GM23338 (cell line): ENCODE results near the gene OR14A16.

Experiments used
- CREB1 ChIP-seq: fragments of 250-450 bp; sonication (Bioruptor Pico); IDR thresholded peaks from 2 replicates; pipeline ENCODE4 v1.5.0; 2020; ENCODE audit warnings: low read depth, mild to moderate bottlenecking, moderate library complexity
- EZH2 ChIP-seq: fragments of 200-600 bp; sonication (generic); IDR thresholded peaks from one replicate; pipeline ENCODE4 v1.8.0; 2017; ENCODE audit warnings: antibody characterized with exemption, mild to moderate bottlenecking, low read depth; ENCODE audit not compliant: unreplicated experiment
- EZH2phosphoT487 ChIP-seq: fragments of 200-600 bp; sonication (generic); IDR thresholded peaks from one replicate; pipeline ENCODE4 v1.8.1; 2018; ENCODE audit warnings: antibody characterized with exemption; ENCODE audit not compliant: unreplicated experiment
- JUNB ChIP-seq: IDR thresholded peaks from one replicate; pipeline ENCODE4 v1.6.1; 2016; ENCODE audit warnings: antibody characterized with exemption; ENCODE audit not compliant: unreplicated experiment
- NANOG ChIP-seq: IDR thresholded peaks from 2 replicates; pipeline ENCODE4 v1.6.1; 2016; ENCODE audit warnings: antibody characterized with exemption, borderline replicate concordance
- POLR2AphosphoS5 ChIP-seq: IDR thresholded peaks from 2 replicates; pipeline ENCODE4 v1.6.1; 2016; ENCODE audit warnings: antibody characterized with exemption, low read depth
- STAT1 ChIP-seq: IDR thresholded peaks from one replicate; pipeline ENCODE4 v1.6.1; 2016; ENCODE audit warnings: antibody characterized with exemption; ENCODE audit not compliant: unreplicated experiment
- ZNF114 ChIP-seq: fragments of 250-450 bp; sonication (Bioruptor Pico); IDR thresholded peaks from 2 replicates; pipeline ENCODE4 v1.5.0; 2020; ENCODE audit warnings: mild to moderate bottlenecking, moderate library complexity
- ZNF331 ChIP-seq: fragments of 250-450 bp; sonication (Bioruptor Pico); IDR thresholded peaks from 2 replicates; pipeline ENCODE4 v1.5.0; 2020; ENCODE audit warnings: low read depth, mild to moderate bottlenecking, moderate library complexity
- TF ChIP-seq, protein P1 (sequence below), 2 experiments: fragments of 200-600 bp in 1 of 2; sonication (generic) in 1 of 2; conservative IDR thresholded peaks; 2 replicates each; pipeline versions ENCODE4 v1.5.1 to v1.6.1; 2016 to 2017; ENCODE audit warnings: antibody characterized with exemption in 2 of 2, low read depth in 2 of 2, mild to moderate bottlenecking in 2 of 2, moderate library complexity in 1 of 2
- TF ChIP-seq, protein P2 (sequence below): IDR thresholded peaks from one replicate; pipeline ENCODE4 v1.6.1; 2018; ENCODE audit warnings: antibody characterized with exemption; ENCODE audit not compliant: unreplicated experiment
- TF ChIP-seq, protein P3 (sequence below): IDR thresholded peaks from 2 replicates; pipeline ENCODE4 v1.6.1; 2016; ENCODE audit warnings: antibody characterized with exemption

GRCh38 chr1:247845011-247845692, 21.2 kb upstream of the OR14A16 start:
- TF ChIP-seq, protein P1, sequence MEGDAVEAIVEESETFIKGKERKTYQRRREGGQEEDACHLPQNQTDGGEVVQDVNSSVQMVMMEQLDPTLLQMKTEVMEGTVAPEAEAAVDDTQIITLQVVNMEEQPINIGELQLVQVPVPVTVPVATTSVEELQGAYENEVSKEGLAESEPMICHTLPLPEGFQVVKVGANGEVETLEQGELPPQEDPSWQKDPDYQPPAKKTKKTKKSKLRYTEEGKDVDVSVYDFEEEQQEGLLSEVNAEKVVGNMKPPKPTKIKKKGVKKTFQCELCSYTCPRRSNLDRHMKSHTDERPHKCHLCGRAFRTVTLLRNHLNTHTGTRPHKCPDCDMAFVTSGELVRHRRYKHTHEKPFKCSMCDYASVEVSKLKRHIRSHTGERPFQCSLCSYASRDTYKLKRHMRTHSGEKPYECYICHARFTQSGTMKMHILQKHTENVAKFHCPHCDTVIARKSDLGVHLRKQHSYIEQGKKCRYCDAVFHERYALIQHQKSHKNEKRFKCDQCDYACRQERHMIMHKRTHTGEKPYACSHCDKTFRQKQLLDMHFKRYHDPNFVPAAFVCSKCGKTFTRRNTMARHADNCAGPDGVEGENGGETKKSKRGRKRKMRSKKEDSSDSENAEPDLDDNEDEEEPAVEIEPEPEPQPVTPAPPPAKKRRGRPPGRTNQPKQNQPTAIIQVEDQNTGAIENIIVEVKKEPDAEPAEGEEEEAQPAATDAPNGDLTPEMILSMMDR (conservative IDR thresholded peaks at IDR 0.05; ENCODE audit: low read depth in 2 of 2) = no peak
- no peak for TF ChIP-seq JUNB
- no peak for TF ChIP-seq EZH2
- TF ChIP-seq, protein P2, sequence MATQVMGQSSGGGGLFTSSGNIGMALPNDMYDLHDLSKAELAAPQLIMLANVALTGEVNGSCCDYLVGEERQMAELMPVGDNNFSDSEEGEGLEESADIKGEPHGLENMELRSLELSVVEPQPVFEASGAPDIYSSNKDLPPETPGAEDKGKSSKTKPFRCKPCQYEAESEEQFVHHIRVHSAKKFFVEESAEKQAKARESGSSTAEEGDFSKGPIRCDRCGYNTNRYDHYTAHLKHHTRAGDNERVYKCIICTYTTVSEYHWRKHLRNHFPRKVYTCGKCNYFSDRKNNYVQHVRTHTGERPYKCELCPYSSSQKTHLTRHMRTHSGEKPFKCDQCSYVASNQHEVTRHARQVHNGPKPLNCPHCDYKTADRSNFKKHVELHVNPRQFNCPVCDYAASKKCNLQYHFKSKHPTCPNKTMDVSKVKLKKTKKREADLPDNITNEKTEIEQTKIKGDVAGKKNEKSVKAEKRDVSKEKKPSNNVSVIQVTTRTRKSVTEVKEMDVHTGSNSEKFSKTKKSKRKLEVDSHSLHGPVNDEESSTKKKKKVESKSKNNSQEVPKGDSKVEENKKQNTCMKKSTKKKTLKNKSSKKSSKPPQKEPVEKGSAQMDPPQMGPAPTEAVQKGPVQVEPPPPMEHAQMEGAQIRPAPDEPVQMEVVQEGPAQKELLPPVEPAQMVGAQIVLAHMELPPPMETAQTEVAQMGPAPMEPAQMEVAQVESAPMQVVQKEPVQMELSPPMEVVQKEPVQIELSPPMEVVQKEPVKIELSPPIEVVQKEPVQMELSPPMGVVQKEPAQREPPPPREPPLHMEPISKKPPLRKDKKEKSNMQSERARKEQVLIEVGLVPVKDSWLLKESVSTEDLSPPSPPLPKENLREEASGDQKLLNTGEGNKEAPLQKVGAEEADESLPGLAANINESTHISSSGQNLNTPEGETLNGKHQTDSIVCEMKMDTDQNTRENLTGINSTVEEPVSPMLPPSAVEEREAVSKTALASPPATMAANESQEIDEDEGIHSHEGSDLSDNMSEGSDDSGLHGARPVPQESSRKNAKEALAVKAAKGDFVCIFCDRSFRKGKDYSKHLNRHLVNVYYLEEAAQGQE = no peak
- TF ChIP-seq, protein P3, sequence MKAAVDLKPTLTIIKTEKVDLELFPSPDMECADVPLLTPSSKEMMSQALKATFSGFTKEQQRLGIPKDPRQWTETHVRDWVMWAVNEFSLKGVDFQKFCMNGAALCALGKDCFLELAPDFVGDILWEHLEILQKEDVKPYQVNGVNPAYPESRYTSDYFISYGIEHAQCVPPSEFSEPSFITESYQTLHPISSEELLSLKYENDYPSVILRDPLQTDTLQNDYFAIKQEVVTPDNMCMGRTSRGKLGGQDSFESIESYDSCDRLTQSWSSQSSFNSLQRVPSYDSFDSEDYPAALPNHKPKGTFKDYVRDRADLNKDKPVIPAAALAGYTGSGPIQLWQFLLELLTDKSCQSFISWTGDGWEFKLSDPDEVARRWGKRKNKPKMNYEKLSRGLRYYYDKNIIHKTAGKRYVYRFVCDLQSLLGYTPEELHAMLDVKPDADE = no peak
- no peak for TF ChIP-seq POLR2AphosphoS5
- TF ChIP-seq CREB1 (CRISPR knock-in tag) = no peak
- TF ChIP-seq ZNF114 = no peak
- no peak for TF ChIP-seq EZH2phosphoT487
- no peak for TF ChIP-seq STAT1
- no peak for TF ChIP-seq ZNF331 (CRISPR knock-in tag)
- TF ChIP-seq NANOG = no peak
